OCI-LY7 (cell line): Measurements from ENCODE around the gene ABI3BP.

Experiments
- CTCF ChIP-seq: fragments of 200-600 bp; sonication (generic); conservative IDR thresholded peaks from 2 replicates; pipeline ENCODE4 v1.5.1; 2014; ENCODE audit warnings: mild to moderate bottlenecking, antibody characterized with exemption, low read length, moderate library complexity, mixed read lengths
- EZH2phosphoT487 ChIP-seq: fragments of 200-600 bp; sonication (generic); IDR thresholded peaks from 2 replicates; pipeline ENCODE4 v1.6.1; 2018; ENCODE audit warnings: low read depth, borderline replicate concordance, mild to moderate bottlenecking, mixed run types, antibody characterized with exemption, low read length, moderate library complexity, mixed read lengths

GRCh38 chr3:100804631-100805030 is 188.6 kb downstream of the ABI3BP start:
- TF ChIP-seq CTCF, result no peak
- TF ChIP-seq EZH2phosphoT487, result no peak
